BJ (cell line): ENCODE results near the gene CFAP73. TPM values are rescaled to one million over a fixed set of nuclear protein-coding genes. Genes with fewer than 3 reads are reported as not detected.

Source experiments
- CTCF ChIA-PET: fragments of 350-600 bp; formaldehyde crosslinking; extraction: SDS; loops from one replicate; lab custom pipeline; 2021; ENCODE audit warnings: antibody characterized with exemption, inconsistent platforms; lab: Yijun Ruan, JAX
- POLR2A ChIA-PET: fragments of 300-600 bp; sonication (Branson Sonifier 250); formaldehyde crosslinking; extraction: SDS; loops from one replicate; lab custom pipeline; 2021; ENCODE audit warnings: antibody characterized with exemption; lab: Charles Lee
- DNase-seq: peaks from one replicate; pipeline ENCODE4 v3.0.0-alpha.2; 2011; ENCODE audit warnings: low read depth
- H3K27me3 ChIP-seq: 2 replicates; pipeline ENCODE4 v1.6.0; 2011; ENCODE audit warnings: low read length; ENCODE audit not compliant: control insufficient read depth, insufficient read depth
- H3K36me3 ChIP-seq: 2 replicates; pipeline ENCODE4 v1.5.1; 2011; ENCODE audit warnings: low read length; ENCODE audit not compliant: control insufficient read depth, insufficient read depth
- H3K4me3 ChIP-seq: 2 replicates; pipeline ENCODE4 v1.5.1; 2011; ENCODE audit warnings: low read depth, mild to moderate bottlenecking, control low read depth, low read length
- CTCF ChIP-seq: IDR thresholded peaks from 2 replicates; pipeline ENCODE4 v1.5.1; 2011; ENCODE audit warnings: low read depth, mild to moderate bottlenecking, control low read depth, inconsistent platforms, low read length, moderate library complexity; ENCODE audit not compliant: insufficient read depth
- polyA plus RNA-seq: library from polyadenylated mRNA; depleted of rRNA; stranded (reverse); fragments of >200 nt; gene quantifications from 2 replicates; pipeline ENCODE4 v1.2.3, GENCODE V29; 2011

CFAP73 gene
- polyA plus RNA-seq, 1 experiment = not detected

- ChIA-PET CTCF (interaction anchor here (0.9 to 5.2 kb wide), 3 partner anchors 16 to 268 kb away, joined by 3 to 31 read pairs (median 4); no protein-coding TSS in a partner anchor), POLR2A (no interaction called here)
- Histone ChIP-seq H3K4me3 (no peak overlapping the region), H3K27me3 (peaks cover 18% of the 10 kb centered on the region), H3K36me3 (peaks cover 24% of the 10 kb centered on the region)
- no peak for TF ChIP-seq CTCF
- DNase-seq = no peak
These were observed 7.8 kb downstream of the CFAP73 start for GRCh38 chr12:113157218-113157859.

GRCh38 chr12:113158439-113159203 lies 9.1 kb downstream of the CFAP73 start:
- TF ChIP-seq CTCF = no peak
- CTCF ChIA-PET = interaction anchor here (1.0 kb wide), 1 partner anchor 14 kb away, joined by 3 read pairs; no protein-coding TSS in a partner anchor
- POLR2A ChIA-PET = no interaction called here
- Histone ChIP-seq H3K4me3 (no peak overlapping the region), H3K27me3 (peaks cover 14% of the 10 kb centered on the region), H3K36me3 (peaks cover 31% of the 10 kb centered on the region)
- DNase-seq = no peak

GRCh38 chr12:113159937-113160336 lies 10.4 kb downstream of the CFAP73 start:
- H3K36me3 ChIP-seq = peaks cover 37% of the 10 kb centered on the region
- ChIA-PET CTCF (interaction anchor here (1.6 to 4.3 kb wide), 2 partner anchors 13 to 111 kb away, joined by 5 to 27 read pairs; no protein-coding TSS in a partner anchor), POLR2A (no interaction called here)
- TF ChIP-seq CTCF = no peak
- no peak overlapping the region for H3K4me3 ChIP-seq
- H3K27me3 ChIP-seq = peaks cover 6% of the 10 kb centered on the region
- no peak for DNase-seq

- DNase-seq = no peak
- Histone ChIP-seq H3K27me3 (no peaks in the 10 kb centered on the region), H3K36me3 (peaks cover 46% of the 10 kb centered on the region), H3K4me3 (no peak overlapping the region)
- ChIA-PET CTCF (interaction anchor here (0.7 to 4.3 kb wide), 3 partner anchors 8 to 113 kb away, joined by 3 to 27 read pairs (median 5); no protein-coding TSS in a partner anchor), POLR2A (no interaction called here)
- no peak for TF ChIP-seq CTCF
These were observed 12.0 kb downstream of the CFAP73 start for GRCh38 chr12:113161415-113162016.
